ENCODE data around the gene OR4C5.
"Not testable (repeated sequence)": the region's sequence is repeated elsewhere in the genome, so short reads cannot be mapped to it uniquely, and the experiment has no call there.

OR4C5 gene

DNA sequence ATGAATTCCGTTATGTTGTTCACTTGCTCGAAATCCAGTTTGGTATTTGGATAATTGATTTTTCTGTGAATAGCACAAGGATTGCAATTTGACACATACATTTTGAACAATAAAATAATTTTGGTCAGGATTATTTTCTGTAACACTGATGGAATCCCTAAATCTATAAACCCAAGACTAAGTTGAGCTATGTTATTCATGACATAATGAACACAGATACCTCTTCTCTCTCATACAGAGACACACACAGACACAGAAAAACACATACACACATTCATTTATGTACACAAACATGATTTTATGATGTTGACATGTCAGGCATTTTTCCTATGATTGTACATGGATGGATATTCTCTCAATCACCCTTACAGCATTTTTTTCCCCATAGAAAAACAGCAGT lies at the start of gene OR4C5:
Gene OR4C5 (minus strand): TSS at position 101 of the 400 bp plus-strand sequence. CDS start 0 bp downstream, at position 101.
- in situ Hi-C loops (cut with HindIII; ENCODE audit: low sequenced_read_pairs) = no loop called here

DNA sequence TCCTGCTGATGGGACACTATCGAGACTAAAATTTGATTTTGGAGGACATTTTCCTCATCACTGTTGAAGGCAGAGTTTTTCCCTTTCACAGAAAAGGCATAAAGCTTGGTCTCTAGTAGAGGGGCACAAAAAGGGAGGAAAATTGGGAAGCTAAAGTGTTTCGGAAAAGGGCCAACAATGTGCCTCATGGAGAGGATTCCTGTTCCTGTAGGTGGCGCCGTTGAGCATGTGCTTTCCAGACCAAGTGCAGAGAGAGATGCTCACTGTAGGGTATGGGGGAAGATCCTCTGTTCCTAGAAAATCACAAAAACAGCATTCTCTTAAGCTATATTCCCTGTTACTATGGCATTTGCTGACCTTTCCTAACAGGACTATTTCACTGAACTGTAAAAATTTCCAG lies 18.4 kb upstream of the OR4C5 start:
- in situ Hi-C loops (cut with HindIII; ENCODE audit: low sequenced_read_pairs) = no loop called here

DNA sequence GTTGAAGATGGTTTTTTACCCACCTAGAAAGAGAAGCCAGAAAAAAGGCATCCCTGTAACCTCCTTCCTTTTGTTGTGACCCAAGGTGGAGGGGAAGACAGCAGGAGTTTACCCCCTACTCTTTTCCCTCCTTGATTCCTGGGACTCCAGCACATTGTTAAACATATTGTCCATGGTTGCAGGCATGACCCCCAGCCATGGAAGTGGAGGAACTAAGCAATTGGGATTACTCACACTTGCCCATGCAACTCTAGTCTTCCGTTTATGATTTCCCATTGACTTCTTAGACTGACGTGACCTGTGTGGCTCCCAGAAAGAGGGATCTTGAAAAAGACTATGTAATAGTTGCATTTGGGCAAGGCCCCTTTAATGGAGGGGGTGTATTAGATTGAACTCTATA lies 17.9 kb upstream of the OR4C5 start:
- in situ Hi-C loops (cut with HindIII; ENCODE audit: low sequenced_read_pairs) = not testable (repeated sequence)

DNA sequence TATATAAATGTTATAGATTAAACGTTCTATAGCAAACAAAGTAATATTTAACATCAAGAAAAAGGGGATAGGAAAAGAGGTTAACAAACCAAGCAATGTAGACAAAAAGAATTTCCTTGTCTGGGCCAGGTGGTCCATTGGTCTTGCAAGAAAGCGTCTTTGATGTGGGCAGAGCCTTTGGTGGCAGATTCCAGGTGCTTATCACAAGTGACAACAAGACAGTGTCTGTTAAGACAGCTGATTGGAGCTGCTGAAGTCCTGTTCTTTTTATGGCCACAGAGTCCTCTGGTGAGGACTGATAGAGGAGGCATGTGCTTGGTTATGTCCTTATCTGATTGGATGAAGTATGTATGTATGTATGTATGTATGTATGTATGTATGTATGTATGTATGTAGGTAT lies 5.0 kb downstream of the OR4C5 start:
- in situ Hi-C loops (cut with HindIII; ENCODE audit: low sequenced_read_pairs) = not testable (repeated sequence)

DNA sequence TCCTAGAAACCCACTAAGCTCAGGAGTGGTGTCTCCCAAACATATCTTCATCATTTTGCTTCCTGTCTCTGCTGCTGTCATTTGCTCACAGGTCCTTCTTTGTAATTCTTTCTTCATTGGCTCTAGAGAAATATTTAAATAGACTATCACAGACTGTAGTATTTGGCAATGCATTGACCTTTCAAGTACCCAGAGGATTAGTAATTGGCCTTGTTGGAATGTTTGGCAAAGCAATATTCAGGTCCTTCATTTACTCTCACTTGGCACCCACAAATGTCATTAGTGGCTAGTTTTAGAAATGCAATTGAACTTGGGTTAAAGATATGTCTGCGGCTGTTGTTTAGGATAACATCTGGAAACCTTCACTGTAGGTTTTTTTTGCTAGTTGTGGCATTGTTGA lies 11.6 kb downstream of the OR4C5 start:
- in situ Hi-C loops (cut with HindIII; ENCODE audit: low sequenced_read_pairs) = no loop called here

GRCh38 chr11:48354013-48354412 lies 12.3 kb downstream of the OR4C5 start:
- in situ Hi-C loops (cut with HindIII; ENCODE audit: low sequenced_read_pairs) = no loop called here

GRCh38 chr11:48346286-48346685 lies 20.0 kb downstream of the OR4C5 start:
- in situ Hi-C loops (cut with HindIII; ENCODE audit: low sequenced_read_pairs) = not testable (repeated sequence)

DNA sequence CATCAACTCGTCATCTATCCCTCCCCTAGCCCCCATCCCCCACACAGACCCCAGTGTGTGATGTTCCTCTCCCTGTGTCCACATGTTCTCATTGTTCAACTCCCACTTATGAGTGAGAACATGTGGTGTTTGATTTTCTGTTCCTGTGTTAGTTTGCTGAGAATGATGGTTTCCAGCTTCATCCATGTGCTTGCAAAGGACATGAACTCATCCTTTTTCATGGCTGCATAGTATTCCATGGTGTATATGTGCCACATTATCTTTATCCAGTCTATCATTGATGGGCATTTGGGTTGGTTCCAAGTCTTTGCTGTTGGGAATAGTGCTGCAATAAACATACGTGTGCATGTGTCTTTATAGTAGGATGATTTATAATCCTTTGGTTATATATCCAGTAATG lies 23.8 kb downstream of the OR4C5 start:
- in situ Hi-C loops (cut with HindIII; ENCODE audit: low sequenced_read_pairs) = not testable (repeated sequence)

GRCh38 chr11:48341466-48341865 lies 24.8 kb downstream of the OR4C5 start:
- in situ Hi-C loops (cut with HindIII; ENCODE audit: low sequenced_read_pairs) = no loop called here

DNA sequence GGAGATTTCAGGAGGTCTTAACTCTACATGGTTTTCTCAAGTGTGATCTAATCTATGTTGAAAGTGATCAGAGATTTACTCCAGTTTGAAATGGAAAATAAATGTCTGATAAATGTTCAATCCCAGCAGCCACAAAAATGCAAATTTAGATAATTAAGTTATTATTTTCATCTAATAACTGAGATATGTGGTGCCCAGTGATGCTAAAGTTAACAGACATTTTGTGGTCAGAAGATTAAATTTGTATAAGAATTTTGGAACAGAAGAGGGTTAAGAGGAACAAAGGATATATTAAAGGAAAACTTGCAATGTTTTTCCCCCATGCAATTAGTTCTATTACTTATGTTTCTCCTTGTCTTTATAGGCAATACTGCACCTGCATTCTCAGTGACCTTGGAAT lies 41.6 kb downstream of the OR4C5 start, which contains the start of gene OR4C3:
Gene OR4C3 (plus strand): TSS at position 301 of the 400 bp plus-strand sequence. CDS start 102 bp downstream, outside the sequence.
- in situ Hi-C loops (cut with HindIII; ENCODE audit: low sequenced_read_pairs) = not testable (repeated sequence)

GRCh38 chr11:48319813-48320212 lies 46.5 kb downstream of the OR4C5 start:
- in situ Hi-C loops (cut with HindIII; ENCODE audit: low sequenced_read_pairs) = not testable (repeated sequence)

All from DLD1 (cell line).